AG09309 (cell line): ENCODE measurements around the gene BBS1.

Source experiments
- DNase-seq: peaks from one replicate; pipeline ENCODE4 v3.0.0-alpha.2; 2010; ENCODE audit warnings: low read depth
- H3K4me3 ChIP-seq: 2 replicates; pipeline ENCODE4 v1.5.1; 2011; ENCODE audit warnings: mild to moderate bottlenecking, low read depth, low read length, moderate library complexity; ENCODE audit not compliant: control insufficient read depth
- CTCF ChIP-seq: IDR thresholded peaks from 2 replicates; pipeline ENCODE4 v1.5.1; 2011; ENCODE audit warnings: mild to moderate bottlenecking, low read depth, low read length, inconsistent platforms; ENCODE audit not compliant: insufficient read depth, control insufficient read depth; ENCODE audit errors: missing control alignments

BBS1 gene

GRCh38 chr11:66559142-66559865 is 48.9 kb downstream of the BBS1 start:
- no peak for DNase-seq
- H3K4me3 ChIP-seq, result no peak overlapping the region
- TF ChIP-seq CTCF, result no peak

- TF ChIP-seq CTCF, result no peak
- H3K4me3 ChIP-seq, result no peak overlapping the region
- DNase-seq, result no peak
These were observed 49.6 kb downstream of the BBS1 start for GRCh38 chr11:66559866-66560676.

GRCh38 chr11:66561178-66561974 is 50.9 kb downstream of the BBS1 start:
- DNase-seq, result no peak
- H3K4me3 ChIP-seq, result no peak overlapping the region
- no peak for TF ChIP-seq CTCF

GRCh38 chr11:66561975-66562248 is 51.5 kb downstream of the BBS1 start:
- no peak for TF ChIP-seq CTCF
- H3K4me3 ChIP-seq, result no peak overlapping the region
- DNase-seq, result no peak

GRCh38 chr11:66562275-66562674 is 51.8 kb downstream of the BBS1 start:
- TF ChIP-seq CTCF, result no peak
- DNase-seq, result no peak
- H3K4me3 ChIP-seq, result no peak overlapping the region

GRCh38 chr11:66562907-66563583 is 52.6 kb downstream of the BBS1 start:
- H3K4me3 ChIP-seq, result no peak overlapping the region
- no peak for DNase-seq
- no peak for TF ChIP-seq CTCF
